ENCODE measurements around the gene FAF1. TPM values are rescaled to one million over a fixed set of nuclear protein-coding genes. Genes with fewer than 3 reads are reported as not detected.

FAF1 gene
- total RNA-seq, 2 experiments from 2014 or later: 42.3 to 114 TPM

DNA sequence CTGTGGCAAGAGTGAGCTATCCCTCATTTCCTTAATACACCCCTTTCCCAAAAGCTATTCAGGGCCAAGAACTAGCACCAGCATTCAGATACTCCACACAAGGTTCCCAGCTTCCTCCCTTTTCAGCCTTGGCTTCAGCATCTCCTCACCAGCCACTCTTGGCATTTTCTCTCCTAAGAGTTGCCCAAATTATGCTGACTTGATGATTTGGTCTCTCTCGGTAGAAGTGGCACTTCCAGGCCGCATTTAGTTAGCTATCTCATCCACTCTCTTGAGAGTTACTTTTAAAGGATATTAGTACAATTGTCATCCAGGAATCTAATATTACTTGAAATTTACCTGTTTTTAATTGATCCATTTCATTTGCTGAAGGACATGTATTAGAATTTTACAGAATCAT is 337.8 kb downstream of the FAF1 start:
- no peaks in the 10 kb centered on the region for H3K36me3 ChIP-seq (ENCODE audit: insufficient read depth, low read length)
- no peak overlapping the region for H3K4me3 ChIP-seq (ENCODE audit: low read depth, low read length, poor library complexity, severe bottlenecking)
- TF ChIP-seq EZH2phosphoT487 (IDR thresholded peaks at IDR 0.05; ENCODE audit: borderline replicate concordance, low read depth, low read length) (no peak), CTCF (conservative IDR thresholded peaks at IDR 0.05; ENCODE audit: low read length) (no peak)
- no peak for DNase-seq (ENCODE audit: low spot score)
- H2AFZ ChIP-seq (ENCODE audit: low read length): no peak overlapping the region
- POLR2A ChIA-PET: interaction anchor here (1.4 to 1.7 kb wide), 3 partner anchors 13 to 19 kb away, joined by 4 to 6 read pairs (median 6); no protein-coding TSS in a partner anchor
- no peaks in the 10 kb centered on the region for H3K9me2 ChIP-seq (ENCODE audit: insufficient read depth, low read length)
- H3K27ac ChIP-seq (ENCODE audit: low read depth, low read length, poor library complexity, severe bottlenecking): no peak overlapping the region
- no peak overlapping the region for H3K4me2 ChIP-seq (ENCODE audit: low read length)
- no peaks in the 10 kb centered on the region for H3K79me2 ChIP-seq (ENCODE audit: insufficient read depth, low read depth, low read length)
- no peaks in the 10 kb centered on the region for H4K20me1 ChIP-seq (ENCODE audit: insufficient read depth, low read length)
- BruUV-seq (replicated peaks): no TSS peak
- intact Hi-C loops (cut with micrococcal nuclease; ENCODE audit: unreplicated experiment): no loop called here
- no peaks in the 10 kb centered on the region for H3K4me1 ChIP-seq (ENCODE audit: insufficient read depth, low read length, poor library complexity, severe bottlenecking)
- no peaks in the 10 kb centered on the region for H3K9me3 ChIP-seq (ENCODE audit: low read length)
- CTCF ChIA-PET (ENCODE audit: unreplicated experiment): no interaction called here

DNA sequence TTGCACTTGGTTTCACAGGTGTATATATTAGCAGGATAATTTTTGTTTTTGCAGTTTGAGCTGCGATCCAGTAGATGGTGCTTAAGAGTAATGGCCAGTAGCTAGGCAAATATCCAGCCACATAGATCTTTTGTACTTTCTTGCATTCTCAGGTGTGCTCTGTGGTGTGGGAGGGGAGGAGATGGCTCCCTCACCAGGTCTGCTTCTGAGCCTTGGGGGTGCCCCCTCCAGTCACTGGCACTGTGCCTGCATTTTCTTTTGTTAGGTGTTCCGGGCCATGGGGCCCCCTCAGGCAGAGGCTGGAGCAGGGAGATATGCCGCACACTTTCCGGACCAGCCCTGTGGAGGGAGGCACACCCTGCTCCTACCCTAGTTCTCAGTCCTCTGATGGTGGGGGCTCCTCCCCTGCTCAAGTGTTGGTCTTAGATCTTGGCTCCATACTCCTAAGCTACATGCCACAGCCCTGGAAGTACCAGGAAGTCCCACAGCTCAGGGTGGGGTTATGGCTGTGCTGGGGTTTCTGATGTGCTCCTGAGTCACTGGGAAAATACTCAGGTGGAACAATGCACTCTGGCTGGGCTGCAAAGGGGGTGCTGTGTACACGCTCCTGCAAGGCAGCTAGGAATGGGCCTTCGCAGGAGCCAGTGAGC is 339.3 kb downstream of the FAF1 start:
- ChIA-PET POLR2A (interaction anchor here (0.5 to 1.5 kb wide), 2 partner anchors 17 to 130 kb away, joined by 4 read pairs; no protein-coding TSS in a partner anchor), CTCF (ENCODE audit: unreplicated experiment) (no interaction called here)
- no peaks in the 10 kb centered on the region for H3K79me2 ChIP-seq (ENCODE audit: insufficient read depth, low read depth, low read length)
- no peak overlapping the region for H3K4me3 ChIP-seq (ENCODE audit: low read depth, low read length, poor library complexity, severe bottlenecking)
- H2AFZ ChIP-seq (ENCODE audit: low read length): no peak overlapping the region
- no peaks in the 10 kb centered on the region for H3K36me3 ChIP-seq (ENCODE audit: insufficient read depth, low read length)
- no peaks in the 10 kb centered on the region for H3K9me2 ChIP-seq (ENCODE audit: insufficient read depth, low read length)
- no peaks in the 10 kb centered on the region for H3K9me3 ChIP-seq (ENCODE audit: low read length)
- no peaks in the 10 kb centered on the region for H4K20me1 ChIP-seq (ENCODE audit: insufficient read depth, low read length)
- no peaks in the 10 kb centered on the region for H3K4me1 ChIP-seq (ENCODE audit: insufficient read depth, low read length, poor library complexity, severe bottlenecking)
- no TSS peak for BruUV-seq (replicated peaks)
- peak; percentile 24 for DNase-seq (ENCODE audit: low spot score)
- TF ChIP-seq CTCF (conservative IDR thresholded peaks at IDR 0.05; ENCODE audit: low read length): peak; percentile 72
- TF ChIP-seq EZH2phosphoT487 (IDR thresholded peaks at IDR 0.05; ENCODE audit: borderline replicate concordance, low read depth, low read length): no peak
- H3K27ac ChIP-seq (ENCODE audit: low read depth, low read length, poor library complexity, severe bottlenecking): no peak overlapping the region
- no peak overlapping the region for H3K4me2 ChIP-seq (ENCODE audit: low read length)
- intact Hi-C loops (cut with micrococcal nuclease; ENCODE audit: unreplicated experiment): no loop called here

DNA sequence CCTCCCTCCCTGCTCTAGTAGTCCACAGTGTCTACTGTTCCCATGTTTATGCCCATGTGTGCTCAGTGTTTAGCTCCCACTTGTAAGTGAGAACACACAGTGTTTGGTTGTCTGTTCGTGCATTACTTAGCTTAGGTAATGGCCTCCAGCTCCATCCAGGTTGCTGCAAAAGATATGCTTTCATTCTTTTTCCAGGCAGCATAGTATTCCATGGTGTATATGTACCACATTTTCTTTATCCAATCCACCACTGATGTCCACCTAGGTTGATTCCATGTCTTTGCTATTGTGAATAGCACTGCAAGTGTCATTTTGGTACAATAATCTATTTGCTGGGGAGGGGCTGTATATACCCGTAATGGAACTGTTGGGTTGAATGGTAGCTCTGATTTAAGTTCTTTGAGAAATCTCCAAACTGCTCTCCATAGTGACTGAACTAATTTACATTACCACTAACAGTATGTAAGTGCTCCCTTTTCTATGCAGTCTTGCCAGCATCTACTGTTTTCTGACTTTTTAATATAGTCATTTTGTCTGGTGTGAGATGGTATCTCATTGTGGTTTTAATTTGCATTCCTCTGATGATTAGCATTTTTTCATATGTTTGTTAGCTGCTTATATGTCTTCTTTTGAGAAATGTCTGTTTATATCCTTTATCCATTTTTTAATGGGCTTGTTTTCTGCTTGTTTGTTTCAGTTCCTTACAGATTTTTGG is 344.9 kb downstream of the FAF1 start:
- intact Hi-C loops (cut with micrococcal nuclease; ENCODE audit: unreplicated experiment): no loop called here
- Histone ChIP-seq H2AFZ (ENCODE audit: low read length) (no peak overlapping the region), H4K20me1 (ENCODE audit: insufficient read depth, low read length) (no peaks in the 10 kb centered on the region), H3K27ac (ENCODE audit: low read depth, low read length, poor library complexity, severe bottlenecking) (no peak overlapping the region), H3K9me3 (ENCODE audit: low read length) (no peaks in the 10 kb centered on the region), H3K4me3 (ENCODE audit: low read depth, low read length, poor library complexity, severe bottlenecking) (no peak overlapping the region), H3K9me2 (ENCODE audit: insufficient read depth, low read length) (no peaks in the 10 kb centered on the region), H3K4me2 (ENCODE audit: low read length) (no peak overlapping the region), H3K4me1 (ENCODE audit: insufficient read depth, low read length, poor library complexity, severe bottlenecking) (peaks cover 5% of the 10 kb centered on the region), H3K36me3 (ENCODE audit: insufficient read depth, low read length) (0 out of 2 replicates have a peak, but pooled peaks cover 3% of the 10 kb centered on the region), H3K79me2 (ENCODE audit: insufficient read depth, low read depth, low read length) (no peaks in the 10 kb centered on the region)
- POLR2A ChIA-PET: no interaction called here
- TSS peak; percentile 4 for BruUV-seq (replicated peaks)
- DNase-seq (ENCODE audit: low spot score): no peak
- CTCF ChIA-PET (ENCODE audit: unreplicated experiment): no interaction called here
- TF ChIP-seq CTCF (conservative IDR thresholded peaks at IDR 0.05; ENCODE audit: low read length): no peak
- TF ChIP-seq EZH2phosphoT487 (IDR thresholded peaks at IDR 0.05; ENCODE audit: borderline replicate concordance, low read depth, low read length): no peak

Data from OCI-LY7 (cell line).